HG03060 (cell line): Measurements from ENCODE around the gene PRLR.
"Not testable (repeated sequence)": the region's sequence is repeated elsewhere in the genome, so short reads cannot be mapped to it uniquely, and the experiment has no call there.

Experiments
- ATAC-seq: cut with Tn5 transposase; IDR thresholded peaks from one replicate; pipeline ENCODE4 v1.9.1; 2021; ENCODE audit warnings: low read depth, moderate number of reproducible peaks; ENCODE audit not compliant: unreplicated experiment

The PRLR gene

GRCh38 chr5:35198686-35199085 lies 31.6 kb downstream of the PRLR start:
- ATAC-seq: no peak

GRCh38 chr5:35198075-35198474 lies 32.2 kb downstream of the PRLR start:
- no peak for ATAC-seq

GRCh38 chr5:35197351-35197750 lies 32.9 kb downstream of the PRLR start:
- ATAC-seq: no peak

- no peak for ATAC-seq
Observed at GRCh38 chr5:35195472-35195852, 34.8 kb downstream of the PRLR start.

GRCh38 chr5:35194635-35195471 lies 35.4 kb downstream of the PRLR start:
- ATAC-seq: peak; percentile 95

- ATAC-seq: no peak
Observed at GRCh38 chr5:35192506-35192905, 37.8 kb downstream of the PRLR start.

GRCh38 chr5:35189801-35190200 lies 40.5 kb downstream of the PRLR start:
- ATAC-seq: not testable (repeated sequence)

GRCh38 chr5:35188031-35188457 lies 42.2 kb downstream of the PRLR start:
- no peak for ATAC-seq

- ATAC-seq: not testable (repeated sequence)
Observed at GRCh38 chr5:35187621-35188020, 42.7 kb downstream of the PRLR start.

GRCh38 chr5:35186749-35187148 lies 43.5 kb downstream of the PRLR start:
- ATAC-seq: no peak

GRCh38 chr5:35185518-35185917 lies 44.8 kb downstream of the PRLR start:
- no peak for ATAC-seq

GRCh38 chr5:35183556-35183955 lies 46.7 kb downstream of the PRLR start:
- ATAC-seq: no peak

- no peak for ATAC-seq
Observed at GRCh38 chr5:35182910-35183535, 47.3 kb downstream of the PRLR start.

- no peak for ATAC-seq
Observed at GRCh38 chr5:35182486-35182885, 47.8 kb downstream of the PRLR start.

- no peak for ATAC-seq
Observed at GRCh38 chr5:35180046-35180445, 50.2 kb downstream of the PRLR start.

- ATAC-seq: no peak
Observed at GRCh38 chr5:35177783-35178182, 52.5 kb downstream of the PRLR start.

GRCh38 chr5:35172533-35172932 lies 57.8 kb downstream of the PRLR start:
- no peak for ATAC-seq

GRCh38 chr5:35171991-35172390 lies 58.3 kb downstream of the PRLR start:
- ATAC-seq: no peak

GRCh38 chr5:35171078-35171477 lies 59.2 kb downstream of the PRLR start:
- no peak for ATAC-seq

- no peak for ATAC-seq
Observed at GRCh38 chr5:35166043-35166442, 64.2 kb downstream of the PRLR start.

- ATAC-seq: no peak
Observed at GRCh38 chr5:35164860-35165542, 65.3 kb downstream of the PRLR start.

GRCh38 chr5:35163710-35164033 lies 66.6 kb downstream of the PRLR start:
- no peak for ATAC-seq
